Measurements from ENCODE around the gene RBM38.

- TF ChIP-seq CTCF (IDR thresholded peaks at IDR 0.05) (no peak), ZFX (IDR thresholded peaks at IDR 0.05; ENCODE audit: borderline replicate concordance) (no peak)
Observed at GRCh38 chr20:57374343-57374930, 16.8 kb upstream of the RBM38 start.

All from 22Rv1 (cell line).